Naive thymus-derived CD8-positive, alpha-beta T cell (primary cell): ENCODE data around the gene BIRC5. TPM values are rescaled to one million over a fixed set of nuclear protein-coding genes. Genes with fewer than 3 reads are reported as not detected.

Source experiments
- ATAC-seq, 2 donors: fragments of 150-1000 bp; cut with Tn5 transposase in 1 of 2; sonication (Bioruptor Pico), chemical (Tn5 transposase) in 1 of 2; 1 replicate in 1 of 2; 2 replicates in 1 of 2; pipeline ENCODE4 v1.10.0; 2021; ENCODE audit warnings: mild to moderate bottlenecking in 2 of 2, moderate library complexity in 2 of 2
- POLR2A ChIA-PET: fragments of 350-600 bp; sonication (Branson Sonifier 250); formaldehyde crosslinking; loops from one replicate; lab custom pipeline; 2021; ENCODE audit warnings: antibody characterized with exemption; lab: Charles Lee
- DNase-seq, 10 donors: peaks; one replicate each; pipeline versions ENCODE4 v3.0.0 to v3.0.0-alpha.2; 2020 to 2022
- H3K27ac Mint-ChIP-seq, 10 donors: one replicate each; pipeline ENCODE4 v1.8.0; 2020 to 2022; ENCODE audit warnings: mild to moderate bottlenecking in 10 of 10, mixed read lengths in 10 of 10, moderate library complexity in 4 of 10, inconsistent platforms in 1 of 10
- H3K27me3 Mint-ChIP-seq, 5 donors: one replicate each; pipeline ENCODE4 v1.8.0; 2021 to 2022; ENCODE audit warnings: mixed read lengths in 5 of 5
- H3K36me3 Mint-ChIP-seq, 3 donors: one replicate each; pipeline ENCODE4 v1.8.0; 2020 to 2022; ENCODE audit warnings: mixed read lengths in 3 of 3, mild to moderate bottlenecking in 2 of 3, inconsistent platforms in 1 of 3
- H3K4me1 Mint-ChIP-seq, 4 donors: one replicate each; pipeline ENCODE4 v1.8.0; 2021 to 2022; ENCODE audit warnings: mixed read lengths in 4 of 4
- H3K4me3 Mint-ChIP-seq, 10 donors: one replicate each; pipeline ENCODE4 v1.8.0; 2020 to 2022; ENCODE audit warnings: mild to moderate bottlenecking in 10 of 10, mixed read lengths in 10 of 10, moderate library complexity in 6 of 10, inconsistent platforms in 1 of 10
- H3K9me3 Mint-ChIP-seq, 9 donors: one replicate each; pipeline ENCODE4 v1.8.0; 2020 to 2022; ENCODE audit warnings: mixed read lengths in 9 of 9, mild to moderate bottlenecking in 3 of 9, inconsistent platforms in 1 of 9, moderate library complexity in 1 of 9
- polyA plus RNA-seq, 3 donors: library from polyadenylated mRNA; unstranded; fragments of 300-500 nt; fragmentation: Illumina TruSeq; gene quantifications; one replicate each; pipeline ENCODE4 v1.2.3, GENCODE V29; 2021
- total RNA-seq, 8 experiments: library from RNA in 2 of 8; stranded (reverse) in 2 of 8; gene quantifications; one replicate each; pipeline ENCODE4 v1.2.3 and lab custom pipeline; 2021 to 2026

Gene BIRC5
- total and polyA plus RNA-seq, 5 experiments from 2014 or later = 0.30 TPM; not detected in 4

DNA sequence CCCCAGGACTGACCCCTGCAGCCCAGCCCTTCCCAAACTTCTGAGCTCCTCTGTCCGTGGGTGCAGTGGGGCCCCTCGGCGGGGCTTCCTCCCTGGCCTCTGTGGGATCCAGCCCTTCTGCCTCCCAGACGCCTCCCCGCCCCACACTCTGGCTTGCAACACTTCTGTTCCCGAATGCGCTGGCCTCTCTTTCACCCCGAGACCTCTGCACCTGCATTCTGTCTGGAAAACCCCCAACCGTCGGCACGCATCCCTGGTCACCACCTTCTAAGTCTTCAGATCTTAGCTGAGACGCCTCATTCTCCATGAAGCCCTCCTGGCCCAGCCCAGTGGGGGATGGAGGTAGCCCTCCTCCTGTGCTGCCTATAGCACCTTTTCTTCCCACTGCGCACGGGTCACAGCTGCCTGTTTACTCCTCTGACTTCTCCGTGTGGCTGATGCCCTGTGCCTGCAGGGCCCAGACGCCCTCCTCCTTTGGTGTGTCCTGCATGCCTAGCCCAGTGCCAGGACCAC lies 43.8 kb downstream of the BIRC5 start:
- POLR2A ChIA-PET = interaction anchor here (0.6 to 3.6 kb wide), 5 partner anchors 9 to 1276 kb away, joined by 3 to 16 read pairs (median 5); partner anchors contain the start of gene TMC8
- H3K36me3 Mint-ChIP-seq = no peaks in the 10 kb centered on the region
- H3K27me3 Mint-ChIP-seq = no peaks in the 10 kb centered on the region
- peak overlapping the region in 9 of 10 donors; percentile 83 to 95 (median 88) for H3K27ac Mint-ChIP-seq
- DNase-seq = peak in 3 of 10 donors; percentile 21 to 60 (median 38)
- H3K4me1 Mint-ChIP-seq = peaks cover 18 to 76% (median 68%) of the 10 kb centered on the region in 4 donors
- peak; percentile 9 to 10 for ATAC-seq
- no peaks in the 10 kb centered on the region for H3K9me3 Mint-ChIP-seq
- H3K4me3 Mint-ChIP-seq = peak overlapping the region; percentile 37 to 91 (median 73)

DNA sequence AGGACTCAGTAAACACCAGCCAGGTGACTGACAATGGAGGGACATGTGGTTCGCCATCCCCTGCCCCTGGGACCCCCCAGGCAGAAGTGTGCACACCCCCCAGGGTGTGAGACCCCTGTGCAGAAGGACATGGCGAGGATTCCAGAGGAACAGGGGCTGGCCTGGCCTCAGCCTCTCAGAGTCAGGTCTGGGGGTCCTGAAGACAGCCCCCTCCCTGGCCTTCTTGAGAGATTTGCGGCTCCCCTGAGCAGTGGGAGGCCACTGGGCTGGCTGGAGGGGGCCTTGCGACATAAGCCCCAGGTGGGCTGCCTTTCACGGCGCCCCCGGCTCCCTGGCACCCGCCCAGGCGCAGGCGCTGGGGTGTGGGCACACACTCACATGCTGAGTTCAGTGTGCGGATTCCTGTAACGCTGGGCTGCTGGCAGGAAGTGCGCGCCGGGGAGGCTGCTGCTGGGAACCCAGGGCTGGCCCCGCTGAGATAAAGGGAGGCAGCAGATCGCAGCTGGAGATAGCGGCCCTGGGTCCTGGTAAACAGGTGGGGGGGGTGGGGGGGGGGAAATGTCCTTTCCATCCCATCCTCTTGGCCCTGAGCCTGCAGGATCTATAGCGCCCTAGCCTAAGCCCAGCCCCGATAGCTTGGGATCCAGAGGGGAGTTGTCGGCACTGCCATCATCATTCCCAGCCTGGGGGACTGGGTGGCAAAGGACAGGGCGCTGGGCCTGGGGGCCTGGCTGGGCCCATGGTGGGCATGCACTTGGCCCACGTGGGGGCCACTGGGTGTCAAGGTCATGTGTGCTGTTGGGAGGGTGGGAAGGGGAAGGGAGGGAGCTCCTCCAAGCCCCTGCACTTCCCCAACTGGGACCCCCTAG lies 44.5 kb downstream of the BIRC5 start:
- no peaks in the 10 kb centered on the region for H3K27me3 Mint-ChIP-seq
- H3K9me3 Mint-ChIP-seq = no peaks in the 10 kb centered on the region
- POLR2A ChIA-PET = interaction anchor here (0.6 to 3.6 kb wide), 3 partner anchors 12 to 128 kb away, joined by 5 to 16 read pairs (median 6); partner anchors contain the start of gene TMC8
- H3K36me3 Mint-ChIP-seq = no peaks in the 10 kb centered on the region
- H3K4me3 Mint-ChIP-seq = peak overlapping the region; percentile 57 to 91 (median 82)
- H3K27ac Mint-ChIP-seq = peak overlapping the region; percentile 73 to 96 (median 92)
- DNase-seq (peak; percentile 57 to 82 (median 74)), ATAC-seq (peak; percentile 65 to 79)
- H3K4me1 Mint-ChIP-seq = peaks cover 15 to 75% (median 66%) of the 10 kb centered on the region in 4 donors

DNA sequence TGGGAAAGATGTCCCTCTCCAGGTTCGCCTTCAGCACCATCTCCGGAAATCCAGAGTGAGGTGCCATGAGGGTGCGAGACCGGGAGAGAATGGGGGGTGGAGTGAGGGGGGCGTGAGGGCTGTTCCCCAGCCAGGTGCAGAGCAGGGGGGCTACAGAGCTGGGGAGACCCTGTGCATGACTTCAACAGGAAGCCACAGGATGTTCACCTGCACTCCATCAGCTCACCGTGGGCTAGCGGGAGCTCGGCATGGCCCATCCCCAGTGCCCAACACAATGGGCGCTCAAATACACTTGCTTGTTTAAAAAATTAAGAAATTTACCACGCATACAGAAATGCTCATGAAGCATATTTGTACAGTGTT lies 45.1 kb downstream of the BIRC5 start:
- H3K36me3 Mint-ChIP-seq = no peaks in the 10 kb centered on the region
- H3K27ac Mint-ChIP-seq = peak overlapping the region in 9 of 10 donors; percentile 30 to 96 (median 84)
- peaks cover 17 to 71% (median 65%) of the 10 kb centered on the region in 4 donors for H3K4me1 Mint-ChIP-seq
- POLR2A ChIA-PET = interaction anchor here (1.6 kb wide), 1 partner anchor 129 kb away, joined by 6 read pairs; the partner anchor contains the start of gene TMC8
- H3K27me3 Mint-ChIP-seq = no peaks in the 10 kb centered on the region
- no peaks in the 10 kb centered on the region for H3K9me3 Mint-ChIP-seq
- DNase-seq (peak in 1 of 10 donors; percentile 49), ATAC-seq (no peak)
- peak overlapping the region in 8 of 10 donors; percentile 34 to 84 (median 70) for H3K4me3 Mint-ChIP-seq

DNA sequence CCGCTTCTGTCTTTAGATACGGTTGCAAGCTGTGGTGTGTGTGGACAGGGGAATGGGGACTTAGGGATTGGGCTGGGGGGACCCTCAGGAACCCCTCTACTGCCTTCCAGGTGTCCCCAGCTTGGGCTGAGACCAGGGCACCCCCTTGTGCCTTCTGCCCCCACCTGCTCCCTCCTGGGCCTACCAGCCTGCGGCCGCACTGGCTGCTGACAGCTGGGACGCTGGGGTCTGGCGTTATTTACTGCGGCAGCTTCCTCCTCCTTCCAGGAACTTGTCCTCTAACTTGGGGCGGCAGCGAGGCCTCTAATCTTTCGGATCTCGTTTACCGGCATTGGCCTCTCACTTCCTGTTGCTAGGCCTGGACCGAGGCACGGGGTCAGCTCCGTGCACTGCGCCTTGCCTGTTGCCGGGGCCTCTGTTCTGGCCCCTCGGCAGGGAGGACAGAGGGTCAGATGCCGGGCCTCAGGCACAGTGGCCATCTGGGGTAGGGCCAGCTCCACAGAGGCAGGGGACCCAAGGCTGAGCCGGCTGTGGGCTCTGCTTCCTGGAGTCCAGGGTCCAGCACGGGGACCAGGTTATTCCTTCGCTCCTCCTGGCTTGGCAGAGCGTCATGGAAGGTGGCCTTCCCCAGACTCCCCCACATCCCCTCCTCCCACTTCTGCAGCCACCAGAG lies 49.1 kb downstream of the BIRC5 start:
- H3K9me3 Mint-ChIP-seq = no peaks in the 10 kb centered on the region
- H3K27me3 Mint-ChIP-seq = no peaks in the 10 kb centered on the region
- H3K4me1 Mint-ChIP-seq = peaks cover 14 to 49% (median 37%) of the 10 kb centered on the region in 4 donors
- no peak for ATAC-seq
- POLR2A ChIA-PET = interaction anchor here (0.7 to 2.5 kb wide), 5 partner anchors 8 to 1401 kb away, joined by 3 to 9 read pairs (median 6); no protein-coding TSS in a partner anchor
- H3K36me3 Mint-ChIP-seq = no peaks in the 10 kb centered on the region
- H3K4me3 Mint-ChIP-seq = peak overlapping the region in 4 of 10 donors; percentile 10 to 45 (median 20)
- DNase-seq = no peak
- peak overlapping the region in 9 of 10 donors; percentile 33 to 86 (median 71) for H3K27ac Mint-ChIP-seq

DNA sequence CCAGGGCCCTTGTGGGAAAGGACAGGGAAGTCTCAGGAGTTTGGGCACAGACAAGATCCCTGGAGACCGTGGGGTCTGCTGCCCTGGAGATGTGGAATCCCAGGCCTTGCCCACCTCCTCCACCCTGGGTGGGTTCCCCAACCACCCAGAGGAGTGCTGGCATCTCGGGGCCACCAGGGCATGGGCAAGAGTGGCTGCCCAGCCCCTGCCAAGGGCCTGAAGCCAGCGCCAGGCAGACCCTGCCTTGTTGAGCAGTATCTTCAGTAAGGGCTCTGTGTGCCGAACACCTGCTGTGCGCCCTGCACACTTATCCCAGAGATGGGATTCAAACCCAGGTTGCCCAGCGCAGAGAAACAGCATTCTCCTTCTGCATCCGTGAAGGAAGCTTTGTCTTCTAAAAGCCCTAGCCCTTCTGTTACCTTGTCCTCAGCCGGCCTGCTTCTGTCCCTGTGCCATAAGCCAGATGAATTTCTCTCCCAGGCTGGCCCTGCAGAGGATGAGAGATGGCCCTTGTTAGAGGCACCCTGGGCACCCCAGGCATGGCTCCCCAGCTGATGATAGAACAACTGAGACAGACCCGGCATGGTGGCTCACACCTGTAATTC lies 49.8 kb downstream of the BIRC5 start:
- H3K4me3 Mint-ChIP-seq = no peak overlapping the region
- POLR2A ChIA-PET = interaction anchor here (0.7 to 2.5 kb wide), 4 partner anchors 9 to 50 kb away, joined by 3 to 9 read pairs (median 6); no protein-coding TSS in a partner anchor
- peaks cover 12 to 46% (median 32%) of the 10 kb centered on the region in 4 donors for H3K4me1 Mint-ChIP-seq
- H3K27ac Mint-ChIP-seq = peak overlapping the region; percentile 31 to 89 (median 74)
- H3K9me3 Mint-ChIP-seq = no peaks in the 10 kb centered on the region
- no peaks in the 10 kb centered on the region for H3K27me3 Mint-ChIP-seq
- no peaks in the 10 kb centered on the region for H3K36me3 Mint-ChIP-seq
- DNase-seq (no peak), ATAC-seq (no peak)

DNA sequence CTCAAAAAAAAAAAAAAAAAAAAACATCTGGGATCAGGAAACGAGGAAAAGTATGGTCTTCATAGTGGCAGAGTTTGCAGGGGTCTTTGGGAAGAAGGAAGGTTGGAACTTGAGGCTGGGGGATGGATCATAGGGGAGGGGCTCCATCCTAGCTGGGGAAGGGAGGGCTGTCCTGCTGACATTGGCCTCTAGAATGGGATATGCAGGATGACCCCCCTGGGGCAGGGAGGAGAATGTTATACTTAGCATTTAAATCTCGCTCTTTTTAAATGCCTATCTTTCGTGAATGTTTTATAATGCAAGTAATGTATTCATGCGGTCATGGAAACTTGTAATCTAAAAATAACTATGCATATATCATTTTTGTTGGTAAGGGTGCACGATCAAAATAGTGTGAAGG lies 50.5 kb downstream of the BIRC5 start:
- H3K9me3 Mint-ChIP-seq = no peaks in the 10 kb centered on the region
- H3K27ac Mint-ChIP-seq = peak overlapping the region; percentile 47 to 92 (median 88)
- ATAC-seq = no peak
- DNase-seq = no peak
- peaks cover 12 to 40% (median 29%) of the 10 kb centered on the region in 4 donors for H3K4me1 Mint-ChIP-seq
- no peaks in the 10 kb centered on the region for H3K27me3 Mint-ChIP-seq
- H3K36me3 Mint-ChIP-seq = no peaks in the 10 kb centered on the region
- peak overlapping the region in 1 of 10 donors; percentile 19 for H3K4me3 Mint-ChIP-seq
- POLR2A ChIA-PET = interaction anchor here (0.7 to 2.5 kb wide), 4 partner anchors 9 to 846 kb away, joined by 3 to 9 read pairs (median 6); no protein-coding TSS in a partner anchor

DNA sequence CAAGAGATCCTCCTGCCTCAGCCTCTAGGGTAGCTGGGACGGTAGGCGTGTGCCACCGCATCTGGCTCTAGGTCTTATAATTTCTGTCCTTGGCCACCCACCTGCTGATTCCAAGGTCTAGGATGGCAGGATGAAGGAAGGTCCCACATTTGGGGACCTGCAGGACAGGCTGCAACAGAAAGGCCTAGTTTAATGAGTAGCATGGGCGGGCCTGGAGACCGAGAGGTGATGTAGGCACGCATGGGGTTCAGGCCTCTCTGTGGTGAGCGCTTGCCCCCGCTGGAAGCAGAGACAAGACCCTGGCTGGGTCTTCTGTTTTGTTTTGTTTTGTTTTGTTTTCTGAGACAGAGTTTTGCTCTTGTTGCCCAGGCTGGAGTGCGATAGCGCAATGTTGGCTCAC lies 51.1 kb downstream of the BIRC5 start:
- Mint-ChIP-seq H3K4me1 (peaks cover 9 to 36% (median 25%) of the 10 kb centered on the region in 4 donors), H3K27ac (peak overlapping the region in 4 of 10 donors; percentile 33 to 74 (median 44)), H3K9me3 (no peaks in the 10 kb centered on the region), H3K36me3 (no peaks in the 10 kb centered on the region), H3K4me3 (no peak overlapping the region), H3K27me3 (no peaks in the 10 kb centered on the region)
- POLR2A ChIA-PET = interaction anchor here (0.7 to 1.1 kb wide), 2 partner anchors 10 to 846 kb away, joined by 3 to 7 read pairs; no protein-coding TSS in a partner anchor
- ATAC-seq (no peak), DNase-seq (no peak)

DNA sequence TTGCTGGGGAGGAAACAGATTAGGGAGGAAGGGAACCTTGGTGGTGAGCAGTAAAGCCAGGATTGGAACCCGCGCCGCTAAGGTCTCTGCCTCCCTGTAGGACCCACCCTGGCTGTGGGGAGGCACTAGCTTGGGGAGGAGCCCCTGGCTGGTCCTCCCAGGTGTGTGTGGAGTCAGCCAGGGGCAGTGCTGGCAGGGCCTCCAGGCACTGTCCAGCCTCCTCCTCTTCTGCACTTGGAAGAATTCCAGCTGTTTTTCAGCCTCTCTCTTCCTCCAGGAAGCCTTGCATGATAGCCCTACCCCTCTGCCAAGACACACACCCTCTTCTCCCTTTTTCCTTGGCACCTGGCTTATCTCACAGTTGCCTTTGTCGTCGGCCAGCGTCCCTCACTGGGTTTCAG lies 52.2 kb downstream of the BIRC5 start:
- no peak for ATAC-seq
- Mint-ChIP-seq H3K4me1 (peaks cover 8 to 40% (median 30%) of the 10 kb centered on the region in 4 donors), H3K36me3 (no peaks in the 10 kb centered on the region), H3K4me3 (no peak overlapping the region), H3K27me3 (no peaks in the 10 kb centered on the region), H3K27ac (peak overlapping the region in 7 of 10 donors; percentile 34 to 85 (median 68)), H3K9me3 (no peaks in the 10 kb centered on the region)
- POLR2A ChIA-PET = interaction anchor here (1.2 kb wide), 1 partner anchor 9 kb away, joined by 4 read pairs; no protein-coding TSS in a partner anchor
- no peak for DNase-seq

DNA sequence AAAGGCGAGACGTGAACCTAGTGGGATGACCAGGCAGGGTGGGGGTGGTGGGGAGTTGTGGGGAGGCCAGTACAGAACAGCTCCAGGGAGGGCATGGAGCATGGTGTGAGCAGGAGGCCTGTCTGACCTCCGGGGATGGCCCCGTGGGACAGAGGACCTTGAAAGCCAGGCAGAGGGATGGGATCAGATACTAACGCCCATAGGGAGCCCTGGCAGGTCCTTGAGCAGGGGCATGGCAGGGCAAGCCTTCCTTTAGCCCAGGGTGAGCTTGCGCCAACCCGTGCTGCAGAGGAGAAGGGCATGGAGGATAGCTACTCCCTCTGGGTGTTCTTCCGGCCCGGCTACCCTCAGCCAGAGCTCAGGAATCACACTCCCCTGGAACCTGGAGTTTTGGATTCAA lies 52.7 kb downstream of the BIRC5 start:
- no peak overlapping the region for H3K4me3 Mint-ChIP-seq
- POLR2A ChIA-PET = interaction anchor here (0.6 to 1.2 kb wide), 2 partner anchors 10 to 12 kb away, joined by 3 to 4 read pairs; no protein-coding TSS in a partner anchor

DNA sequence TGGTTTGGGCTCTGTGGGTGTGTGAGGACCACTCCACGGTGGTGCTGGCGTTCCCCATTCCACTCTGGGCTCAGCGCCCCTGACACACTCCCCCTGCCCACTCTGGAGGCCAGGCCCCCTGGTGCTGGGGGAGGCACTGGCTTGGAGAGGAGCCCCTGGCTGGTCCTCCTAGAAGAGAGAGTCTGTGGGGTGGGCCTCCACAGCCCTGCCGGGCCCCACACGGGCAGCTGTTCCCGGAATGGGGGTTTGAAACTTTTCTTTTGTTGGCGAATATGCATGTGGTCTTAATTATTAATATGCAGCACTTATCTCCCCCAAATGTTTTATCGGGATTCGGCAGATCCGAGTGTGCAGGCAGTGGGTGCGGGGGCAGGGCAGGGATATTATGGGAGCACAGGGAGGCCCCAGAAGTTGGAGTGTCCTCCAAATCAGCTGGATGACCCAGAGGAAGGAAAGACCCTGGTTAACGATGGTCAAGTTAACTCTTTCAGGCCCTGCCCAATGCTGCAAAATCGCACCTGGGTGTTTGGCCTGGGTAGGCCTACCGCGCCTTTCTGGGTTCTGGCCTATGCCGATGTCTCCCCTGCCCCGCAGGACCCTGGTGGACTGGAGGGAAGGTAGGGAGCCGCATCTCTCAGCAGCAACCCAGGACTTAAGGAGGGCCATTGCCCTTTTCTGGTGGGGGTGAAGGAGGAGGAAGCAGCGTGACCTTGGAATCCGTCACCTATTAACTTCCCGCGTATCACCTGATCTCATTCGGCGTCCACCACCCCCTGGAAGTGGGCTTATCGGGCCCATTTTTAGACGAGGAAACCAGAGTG lies 53.4 kb downstream of the BIRC5 start:
- Mint-ChIP-seq H3K27me3 (no peaks in the 10 kb centered on the region), H3K4me3 (no peak overlapping the region), H3K36me3 (no peaks in the 10 kb centered on the region), H3K9me3 (no peaks in the 10 kb centered on the region), H3K4me1 (peaks cover 13 to 43% (median 35%) of the 10 kb centered on the region in 4 donors), H3K27ac (peak overlapping the region in 1 of 10 donors; percentile 68)
- ATAC-seq = no peak
- DNase-seq = no peak
- POLR2A ChIA-PET = interaction anchor here (0.6 to 1.2 kb wide), 2 partner anchors 10 to 13 kb away, joined by 3 to 4 read pairs; no protein-coding TSS in a partner anchor

More for the DNA sequence above, 52.7 kb downstream of the BIRC5 start:
- no peaks in the 10 kb centered on the region for H3K9me3 Mint-ChIP-seq
- DNase-seq (no peak), ATAC-seq (no peak)
- H3K27me3 Mint-ChIP-seq = no peaks in the 10 kb centered on the region
- peak overlapping the region in 5 of 10 donors; percentile 34 to 85 (median 70) for H3K27ac Mint-ChIP-seq
- no peaks in the 10 kb centered on the region for H3K36me3 Mint-ChIP-seq
- H3K4me1 Mint-ChIP-seq = peaks cover 11 to 43% (median 34%) of the 10 kb centered on the region in 4 donors
